Activated CD4-positive, alpha-beta memory T cell treated with anti-CD3 and anti-CD28 coated beads, Interleukin-2, amount 10 ng/mL, durations not matched to agents 7 days and 5 days (primary cell): ENCODE data around the gene SLC36A1. TPM values are rescaled to one million over a fixed set of nuclear protein-coding genes. Genes with fewer than 3 reads are reported as not detected.

ENCODE experiments used
- CTCF ChIA-PET: fragments of 350-600 bp; sonication (Branson Sonifier 250); formaldehyde crosslinking; loops from one replicate; lab custom pipeline; 2021; ENCODE audit warnings: antibody characterized with exemption, inconsistent platforms; lab: Charles Lee
- POLR2A ChIA-PET: fragments of 350-600 bp; sonication (Branson Sonifier 250); formaldehyde crosslinking; loops from one replicate; lab custom pipeline; 2021; ENCODE audit warnings: antibody characterized with exemption; lab: Charles Lee
- DNase-seq: peaks from one replicate; pipeline ENCODE4 v3.0.0-alpha.2; 2020
- H3K27ac Mint-ChIP-seq: one replicate; pipeline ENCODE4 v1.8.0; 2021; ENCODE audit warnings: mild to moderate bottlenecking, mixed read lengths
- H3K27me3 Mint-ChIP-seq: one replicate; pipeline ENCODE4 v1.8.0; 2021; ENCODE audit warnings: mixed read lengths
- H3K36me3 Mint-ChIP-seq: one replicate; pipeline ENCODE4 v1.8.0; 2021; ENCODE audit warnings: low read depth, mixed read lengths
- H3K4me1 Mint-ChIP-seq: one replicate; pipeline ENCODE4 v1.8.0; 2021; ENCODE audit warnings: mixed read lengths
- H3K4me3 Mint-ChIP-seq: one replicate; pipeline ENCODE4 v1.8.0; 2021; ENCODE audit warnings: mild to moderate bottlenecking, mixed read lengths
- H3K9me3 Mint-ChIP-seq: one replicate; pipeline ENCODE4 v1.8.0; 2021; ENCODE audit warnings: mixed read lengths
- total RNA-seq, 2 experiments: library from RNA; stranded (reverse); gene quantifications; one replicate each; pipeline ENCODE4 v1.2.3, GENCODE V29; 2021

SLC36A1 gene
- total RNA-seq, 2 experiments from 2014 or later = 5.4 to 6.4 TPM

- no peaks in the 10 kb centered on the region for H3K27me3 Mint-ChIP-seq
- peaks cover 4% of the 10 kb centered on the region for H3K4me1 Mint-ChIP-seq
- POLR2A ChIA-PET = interaction anchor here (1.3 kb wide), 1 partner anchor 10 kb away, joined by 4 read pairs; no protein-coding TSS in a partner anchor
- H3K27ac Mint-ChIP-seq = no peak overlapping the region
- no peaks in the 10 kb centered on the region for H3K36me3 Mint-ChIP-seq
- DNase-seq = no peak
- no peak overlapping the region for H3K4me3 Mint-ChIP-seq
- H3K9me3 Mint-ChIP-seq = no peaks in the 10 kb centered on the region
- CTCF ChIA-PET = interaction anchor here (3.7 kb wide), 1 partner anchor 11 kb away, joined by 26 read pairs; the partner anchor contains the start of gene SLC36A1
These were observed 10.9 kb downstream of the SLC36A1 start for GRCh38 chr5:151458314-151458713.

GRCh38 chr5:151459680-151460324 lies 12.4 kb downstream of the SLC36A1 start:
- POLR2A ChIA-PET = no interaction called here
- Mint-ChIP-seq H3K27ac (no peak overlapping the region), H3K27me3 (no peaks in the 10 kb centered on the region)

GRCh38 chr5:151461312-151461711 lies 13.9 kb downstream of the SLC36A1 start:
- peaks cover 12% of the 10 kb centered on the region for H3K36me3 Mint-ChIP-seq
- CTCF ChIA-PET = interaction anchor here (1.4 to 3.7 kb wide), 2 partner anchors 9 to 14 kb away, joined by 6 to 26 read pairs; partner anchors contain the start of gene SLC36A1

More at GRCh38 chr5:151459680-151460324, 12.4 kb downstream of the SLC36A1 start:
- H3K4me3 Mint-ChIP-seq = no peak overlapping the region
- no peak for DNase-seq
- peaks cover 6% of the 10 kb centered on the region for H3K36me3 Mint-ChIP-seq
- peaks cover 4% of the 10 kb centered on the region for H3K4me1 Mint-ChIP-seq
- CTCF ChIA-PET = interaction anchor here (1.0 to 3.7 kb wide), 3 partner anchors 12 to 311 kb away, joined by 3 to 26 read pairs (median 3); partner anchors contain the start of genes G3BP1 and SLC36A1
- no peaks in the 10 kb centered on the region for H3K9me3 Mint-ChIP-seq

GRCh38 chr5:151463137-151464029 lies 16.0 kb downstream of the SLC36A1 start:
- DNase-seq = no peak
- ChIA-PET POLR2A (no interaction called here), CTCF (interaction anchor here (0.7 to 2.0 kb wide), 4 partner anchors 11 to 308 kb away, joined by 3 to 6 read pairs (median 4); partner anchors contain the start of gene SLC36A1)
- Mint-ChIP-seq H3K4me3 (no peak overlapping the region), H3K9me3 (no peaks in the 10 kb centered on the region), H3K36me3 (peaks cover 19% of the 10 kb centered on the region), H3K4me1 (peaks cover 4% of the 10 kb centered on the region), H3K27ac (no peak overlapping the region), H3K27me3 (no peaks in the 10 kb centered on the region)

More at GRCh38 chr5:151461312-151461711, 13.9 kb downstream of the SLC36A1 start:
- peaks cover 4% of the 10 kb centered on the region for H3K4me1 Mint-ChIP-seq
- H3K27me3 Mint-ChIP-seq = no peaks in the 10 kb centered on the region
- H3K27ac Mint-ChIP-seq = no peak overlapping the region
- H3K4me3 Mint-ChIP-seq = no peak overlapping the region
- POLR2A ChIA-PET = no interaction called here
- H3K9me3 Mint-ChIP-seq = no peaks in the 10 kb centered on the region
- DNase-seq = no peak

GRCh38 chr5:151464101-151464500 lies 16.7 kb downstream of the SLC36A1 start:
- DNase-seq = no peak
- H3K36me3 Mint-ChIP-seq = peaks cover 19% of the 10 kb centered on the region
- H3K4me3 Mint-ChIP-seq = no peak overlapping the region
- H3K27ac Mint-ChIP-seq = no peak overlapping the region
- H3K4me1 Mint-ChIP-seq = peaks cover 4% of the 10 kb centered on the region
- POLR2A ChIA-PET = no interaction called here
- CTCF ChIA-PET = interaction anchor here (0.7 to 2.0 kb wide), 4 partner anchors 10 to 307 kb away, joined by 3 to 6 read pairs (median 4); partner anchors contain the start of gene SLC36A1
- H3K9me3 Mint-ChIP-seq = no peaks in the 10 kb centered on the region
- H3K27me3 Mint-ChIP-seq = no peaks in the 10 kb centered on the region

- POLR2A ChIA-PET = no interaction called here
- CTCF ChIA-PET = no interaction called here
- Mint-ChIP-seq H3K27me3 (no peaks in the 10 kb centered on the region), H3K4me1 (peaks cover 4% of the 10 kb centered on the region), H3K9me3 (no peaks in the 10 kb centered on the region), H3K27ac (no peak overlapping the region), H3K4me3 (no peak overlapping the region), H3K36me3 (peaks cover 19% of the 10 kb centered on the region)
- DNase-seq = no peak
These were observed 18.1 kb downstream of the SLC36A1 start for GRCh38 chr5:151465476-151465875.

- peaks cover 19% of the 10 kb centered on the region for H3K36me3 Mint-ChIP-seq
- H3K27me3 Mint-ChIP-seq = no peaks in the 10 kb centered on the region
- no peaks in the 10 kb centered on the region for H3K4me1 Mint-ChIP-seq
- H3K27ac Mint-ChIP-seq = no peak overlapping the region
- no peak overlapping the region for H3K4me3 Mint-ChIP-seq
- no peak for DNase-seq
- ChIA-PET CTCF (interaction anchor here (0.7 kb wide), 1 partner anchor 34 kb away, joined by 3 read pairs; no protein-coding TSS in a partner anchor), POLR2A (no interaction called here)
- no peaks in the 10 kb centered on the region for H3K9me3 Mint-ChIP-seq
These were observed 20.2 kb downstream of the SLC36A1 start for GRCh38 chr5:151467576-151467975.

GRCh38 chr5:151469386-151469785 lies 22.0 kb downstream of the SLC36A1 start:
- ChIA-PET POLR2A (no interaction called here), CTCF (no interaction called here)
- DNase-seq = no peak
- Mint-ChIP-seq H3K27me3 (no peaks in the 10 kb centered on the region), H3K36me3 (peaks cover 14% of the 10 kb centered on the region), H3K4me3 (no peak overlapping the region), H3K4me1 (no peaks in the 10 kb centered on the region), H3K27ac (no peak overlapping the region), H3K9me3 (no peaks in the 10 kb centered on the region)

GRCh38 chr5:151469992-151470391 lies 22.6 kb downstream of the SLC36A1 start:
- H3K27me3 Mint-ChIP-seq = no peaks in the 10 kb centered on the region
- no peaks in the 10 kb centered on the region for H3K4me1 Mint-ChIP-seq
- no peak overlapping the region for H3K27ac Mint-ChIP-seq
- no peak overlapping the region for H3K4me3 Mint-ChIP-seq
- H3K36me3 Mint-ChIP-seq = peaks cover 13% of the 10 kb centered on the region
- ChIA-PET POLR2A (no interaction called here), CTCF (no interaction called here)
- no peak for DNase-seq
- no peaks in the 10 kb centered on the region for H3K9me3 Mint-ChIP-seq

- DNase-seq = no peak
- no peaks in the 10 kb centered on the region for H3K9me3 Mint-ChIP-seq
- no peak overlapping the region for H3K4me3 Mint-ChIP-seq
- ChIA-PET CTCF (no interaction called here), POLR2A (no interaction called here)
- no peak overlapping the region for H3K27ac Mint-ChIP-seq
- H3K27me3 Mint-ChIP-seq = no peaks in the 10 kb centered on the region
- H3K36me3 Mint-ChIP-seq = peaks cover 11% of the 10 kb centered on the region
- H3K4me1 Mint-ChIP-seq = no peaks in the 10 kb centered on the region
These were observed 23.0 kb downstream of the SLC36A1 start for GRCh38 chr5:151470439-151470838.

- ChIA-PET POLR2A (no interaction called here), CTCF (no interaction called here)
- Mint-ChIP-seq H3K9me3 (no peaks in the 10 kb centered on the region), H3K27ac (no peak overlapping the region), H3K4me1 (no peaks in the 10 kb centered on the region), H3K27me3 (no peaks in the 10 kb centered on the region), H3K36me3 (peaks cover 7% of the 10 kb centered on the region), H3K4me3 (no peak overlapping the region)
- DNase-seq = no peak
These were observed 23.9 kb downstream of the SLC36A1 start for GRCh38 chr5:151471276-151471675.

- ChIA-PET POLR2A (interaction anchor here (1.3 kb wide), 1 partner anchor 27 kb away, joined by 3 read pairs; no protein-coding TSS in a partner anchor), CTCF (interaction anchor here (1.8 kb wide), 1 partner anchor 11 kb away, joined by 4 read pairs; no protein-coding TSS in a partner anchor)
- no peak overlapping the region for H3K4me3 Mint-ChIP-seq
- no peaks in the 10 kb centered on the region for H3K27me3 Mint-ChIP-seq
- no peaks in the 10 kb centered on the region for H3K9me3 Mint-ChIP-seq
- no peaks in the 10 kb centered on the region for H3K4me1 Mint-ChIP-seq
- peaks cover 4% of the 10 kb centered on the region for H3K36me3 Mint-ChIP-seq
- no peak overlapping the region for H3K27ac Mint-ChIP-seq
- no peak for DNase-seq
These were observed 27.4 kb downstream of the SLC36A1 start for GRCh38 chr5:151474799-151475198.

- Mint-ChIP-seq H3K36me3 (peaks cover 4% of the 10 kb centered on the region), H3K9me3 (no peaks in the 10 kb centered on the region), H3K4me1 (no peaks in the 10 kb centered on the region), H3K27me3 (no peaks in the 10 kb centered on the region), H3K4me3 (no peak overlapping the region), H3K27ac (no peak overlapping the region)
- ChIA-PET POLR2A (interaction anchor here (1.3 kb wide), 1 partner anchor 27 kb away, joined by 3 read pairs; no protein-coding TSS in a partner anchor), CTCF (no interaction called here)
- no peak for DNase-seq
These were observed 28.0 kb downstream of the SLC36A1 start for GRCh38 chr5:151475388-151475787.
